Endodermal cell (in vitro differentiated cells): ENCODE measurements around the gene TMC8. TPM values are rescaled to one million over a fixed set of nuclear protein-coding genes. Genes with fewer than 3 reads are reported as not detected.
"Not testable (repeated sequence)": the region's sequence is repeated elsewhere in the genome, so short reads cannot be mapped to it uniquely, and the experiment has no call there.

ENCODE experiments used
- DNase-seq: peaks from one replicate; pipeline ENCODE4 v3.0.0-alpha.2; 2017
- H3K27ac ChIP-seq: 2 replicates; pipeline ENCODE4 v1.5.1; 2013; ENCODE audit warnings: mild to moderate bottlenecking, low read depth, low read length, moderate library complexity
- H3K27me3 ChIP-seq: 2 replicates; pipeline ENCODE4 v1.6.1; 2013; ENCODE audit warnings: mild to moderate bottlenecking, low read length, moderate library complexity; ENCODE audit not compliant: insufficient read depth, control insufficient read depth, poor library complexity, severe bottlenecking
- H3K36me3 ChIP-seq: 2 replicates; pipeline ENCODE4 v1.7.0; 2013; ENCODE audit warnings: mild to moderate bottlenecking, low read length, moderate library complexity; ENCODE audit not compliant: control insufficient read depth, insufficient read depth
- H3K4me1 ChIP-seq: one replicate; pipeline ENCODE4 v1.7.0; 2013; ENCODE audit warnings: low read length; ENCODE audit not compliant: control insufficient read depth, insufficient read depth
- H3K4me3 ChIP-seq: 2 replicates; pipeline ENCODE4 v1.5.1; 2013; ENCODE audit warnings: mild to moderate bottlenecking, low read length, moderate library complexity
- H3K9ac ChIP-seq: 2 replicates; pipeline ENCODE4 v1.6.1; 2013; ENCODE audit warnings: mild to moderate bottlenecking, low read length, moderate library complexity; ENCODE audit not compliant: poor library complexity, severe bottlenecking; ENCODE audit errors: extremely low read depth
- H3K9me3 ChIP-seq: 2 replicates; pipeline ENCODE4 v1.6.1; 2013; ENCODE audit warnings: mild to moderate bottlenecking, low read length, moderate library complexity; ENCODE audit not compliant: control insufficient read depth
- H3K27ac Mint-ChIP-seq: 2 replicates; pipeline ENCODE4 v1.8.0; 2020; ENCODE audit warnings: mixed read lengths
- H3K27me3 Mint-ChIP-seq: 2 replicates; pipeline ENCODE4 v1.8.0; 2021; ENCODE audit warnings: mild to moderate bottlenecking, mixed read lengths; ENCODE audit not compliant: insufficient read depth
- H3K36me3 Mint-ChIP-seq: 2 replicates; pipeline ENCODE4 v1.8.0; 2020; ENCODE audit warnings: low read depth, mixed read lengths
- H3K4me1 Mint-ChIP-seq: 2 replicates; pipeline ENCODE4 v1.8.0; 2020; ENCODE audit warnings: mixed read lengths
- H3K4me3 Mint-ChIP-seq: 2 replicates; pipeline ENCODE4 v1.8.0; 2020; ENCODE audit warnings: mild to moderate bottlenecking, moderate library complexity, mixed read lengths
- H3K9me3 Mint-ChIP-seq: 2 replicates; pipeline ENCODE4 v1.8.0; 2020; ENCODE audit warnings: mild to moderate bottlenecking, mixed read lengths
- CTCF ChIP-seq: fragments of 200-600 bp; sonication (generic); conservative IDR thresholded peaks from 2 replicates; pipeline ENCODE4 v1.5.0; 2021; ENCODE audit warnings: antibody characterized with exemption, mild to moderate bottlenecking
- WGBS, 2 experiments: methylation state at CpG; one replicate each; pipeline versions ENCODE4 v1.1.5 to v1.1.7; 2013; ENCODE audit warnings: missing lambda C conversion rate in 2 of 2, mixed read lengths in 1 of 2; ENCODE audit not compliant: insufficient coverage in 1 of 2, insufficient read length in 1 of 2; 5-methylcytosine and 5-hydroxymethylcytosine counted together
- total RNA-seq, 2 donors: library from RNA; stranded (reverse); fragmentation: NEBNext Ultra II Directional in 1 of 2; extraction: Animal tissue kit (Norgen Biotek cat#: 25700) in 1 of 2; gene quantifications; 2 replicates in 1 of 2; 3 replicates in 1 of 2; pipeline ENCODE4 v1.2.1, GENCODE V29; 2021

The TMC8 gene
- total RNA-seq, 2 donors from 2014 or later: 0.90 to 3.0 TPM

- TF ChIP-seq CTCF: no peak
- Mint-ChIP-seq H3K27me3 (no peaks in the 10 kb centered on the region), H3K4me1 (no peaks in the 10 kb centered on the region), H3K27ac (no peak overlapping the region), H3K9me3 (no peaks in the 10 kb centered on the region), H3K36me3 (peaks cover 40% of the 10 kb centered on the region), H3K4me3 (no peak overlapping the region)
- no peaks in the 10 kb centered on the region for H3K9me3 ChIP-seq
- 91 to 95% methylated on average over 10 to 25 of the region's 28 CpGs for WGBS, 2 experiments
- peaks cover 18% of the 10 kb centered on the region for H3K36me3 ChIP-seq
- no peak overlapping the region for H3K9ac ChIP-seq
- no peak overlapping the region for H3K27ac ChIP-seq
- H3K4me3 ChIP-seq: no peak overlapping the region
- H3K27me3 ChIP-seq: no peaks in the 10 kb centered on the region
- no peaks in the 10 kb centered on the region for H3K4me1 ChIP-seq
- DNase-seq: no peak
Observed at GRCh38 chr17:78114831-78115723, 15.5 kb upstream of the TMC8 start.

- not testable (repeated sequence) for DNase-seq, H3K9me3 ChIP-seq, H3K27ac ChIP-seq, H3K27ac Mint-ChIP-seq, H3K27me3 ChIP-seq, H3K4me3 Mint-ChIP-seq, H3K27me3 Mint-ChIP-seq, H3K4me1 Mint-ChIP-seq, H3K4me3 ChIP-seq, H3K4me1 ChIP-seq, H3K9me3 Mint-ChIP-seq, H3K9ac ChIP-seq
- H3K36me3 Mint-ChIP-seq: peaks cover 38% of the 10 kb centered on the region
- WGBS, 2 experiments: 93 to 95% methylated on average over 8 to 13 of the region's 18 CpGs
- H3K36me3 ChIP-seq: peaks cover 13% of the 10 kb centered on the region
Observed at GRCh38 chr17:78115803-78116202, 14.8 kb upstream of the TMC8 start.

DNA sequence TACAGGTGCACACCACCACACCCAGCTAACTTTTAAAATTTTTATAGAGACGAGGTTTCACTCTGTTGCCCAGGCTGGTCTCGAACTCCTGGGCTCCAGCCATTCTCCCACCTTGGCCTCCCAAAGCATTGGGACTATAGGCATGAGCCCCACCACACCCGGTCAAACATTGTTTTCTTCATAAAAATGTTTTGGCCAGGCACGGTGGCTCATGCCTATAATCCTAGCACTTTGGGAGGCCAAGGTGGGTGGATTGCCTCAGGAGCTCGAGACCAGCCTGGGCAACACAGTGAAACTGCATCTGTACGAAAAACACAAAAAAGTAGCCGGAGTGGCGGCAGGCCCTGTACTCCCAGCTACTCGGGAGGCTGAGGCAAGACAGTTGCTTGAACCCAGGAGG, 14.2 kb upstream of the TMC8 start:
- 93 to 95% methylated on average over 8 to 9 of the region's 9 CpGs for WGBS, 2 experiments
- Mint-ChIP-seq H3K4me1 (no peaks in the 10 kb centered on the region), H3K27me3 (no peaks in the 10 kb centered on the region), H3K36me3 (peaks cover 36% of the 10 kb centered on the region), H3K4me3 (no peak overlapping the region), H3K9me3 (no peaks in the 10 kb centered on the region), H3K27ac (no peak overlapping the region)
- Histone ChIP-seq H3K36me3 (peaks cover 6% of the 10 kb centered on the region), H3K27ac (no peak overlapping the region), H3K4me1 (no peaks in the 10 kb centered on the region), H3K9ac (no peak overlapping the region), H3K9me3 (no peaks in the 10 kb centered on the region), H3K27me3 (no peaks in the 10 kb centered on the region), H3K4me3 (no peak overlapping the region)
- DNase-seq: no peak
- TF ChIP-seq CTCF: no peak
